ENCODE measurements around the gene ARL14EP. TPM values are rescaled to one million over a fixed set of nuclear protein-coding genes. Genes with fewer than 3 reads are reported as not detected.

The ARL14EP gene
- total and polyA plus RNA-seq, 4 donors, result 19.0 to 23.7 (median 20.2) TPM

GRCh38 chr11:30381879-30382278 lies 59.0 kb downstream of the ARL14EP start:
- Histone ChIP-seq H3K27ac (ENCODE audit: low read depth in 1 of 2, low read length in 2 of 2) (no peak overlapping the region), H3K27me3 (ENCODE audit: control insufficient read depth in 1 of 2, insufficient read depth in 2 of 2, low read length in 1 of 2) (peaks cover 0 to 2% of the 10 kb centered on the region in 2 donors), H3K36me3 (ENCODE audit: control insufficient read depth in 1 of 2, insufficient read depth in 2 of 2, low read length in 1 of 2) (no peaks in the 10 kb centered on the region), H3K4me1 (ENCODE audit: control insufficient read depth in 1 of 2, insufficient read depth in 2 of 2, low read length in 2 of 2) (no peaks in the 10 kb centered on the region), H3K9me3 (ENCODE audit: control insufficient read depth, low read length) (peaks cover 2% of the 10 kb centered on the region), H3K4me3 (ENCODE audit: low read length in 2 of 2) (no peak overlapping the region)
- 91 to 93% methylated on average over 2 of the region's 2 CpGs for WGBS, 2 donors
- DNase-seq (no peak), ATAC-seq (ENCODE audit: low FRiP score) (no peak)
- intact Hi-C loops (cut with DNase I), result no loop called here

Other genes with a start within 250 kb of the ARL14EP start
- not detected for gene FSHB, start 92.1 kb upstream of the ARL14EP start, total RNA-seq
- gene FSHB, start 92.1 kb upstream of the ARL14EP start, polyA plus RNA-seq, result not detected